ENCODE results near the gene SH3GL2. TPM values are rescaled to one million over a fixed set of nuclear protein-coding genes. Genes with fewer than 3 reads are reported as not detected.
"Not testable (repeated sequence)": the region's sequence is repeated elsewhere in the genome, so short reads cannot be mapped to it uniquely, and the experiment has no call there.

The SH3GL2 gene
- total RNA-seq, 1 donor from 2014 or later: not detected

DNA sequence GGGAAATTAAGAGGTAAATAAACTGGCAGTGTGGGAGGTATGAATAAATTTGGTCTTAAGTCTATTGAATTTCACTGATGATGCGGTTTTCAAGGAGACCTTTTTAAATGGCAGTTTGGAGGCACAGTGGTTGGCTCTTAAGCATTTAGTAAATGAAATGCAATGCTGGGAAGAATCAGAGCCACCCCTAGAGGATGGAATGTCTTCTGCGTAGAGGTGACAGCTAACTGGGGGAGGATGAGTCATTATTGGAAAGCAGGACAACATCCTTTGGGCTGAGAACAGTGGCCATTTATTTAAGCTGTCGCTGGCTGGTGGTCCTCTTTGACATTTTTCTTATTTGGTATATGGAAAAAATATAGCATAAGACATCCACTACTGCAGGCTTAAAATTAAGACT is 163.2 kb downstream of the SH3GL2 start:
- DNase-seq (ENCODE audit: extremely low read depth, low read depth, low spot score): no peak

- no peak for DNase-seq (ENCODE audit: extremely low read depth, low read depth, low spot score)
Measured at GRCh38 chr9:17744786-17745185, 165.9 kb downstream of the SH3GL2 start.

DNA sequence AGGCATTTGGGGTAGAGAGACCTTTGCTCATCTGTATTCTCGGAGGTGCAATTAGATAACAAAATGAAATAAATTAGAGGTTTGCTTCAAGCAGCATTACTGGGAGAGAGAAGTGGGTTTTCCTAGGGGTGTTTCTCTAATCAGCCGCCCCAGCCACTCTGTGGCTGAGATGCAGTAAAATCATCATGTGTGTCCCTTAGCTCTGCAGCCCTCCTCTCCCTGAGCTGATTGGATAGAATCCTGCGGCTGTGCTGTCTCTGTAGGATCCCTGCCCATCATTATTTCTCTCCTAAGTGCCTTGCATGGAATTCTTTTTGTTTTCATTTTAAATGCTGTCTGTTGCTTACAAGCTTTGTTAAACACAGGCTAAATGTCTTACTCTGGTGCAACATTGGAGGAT is 171.4 kb downstream of the SH3GL2 start:
- DNase-seq (ENCODE audit: extremely low read depth, low read depth, low spot score): no peak

GRCh38 chr9:17751486-17751885 is 172.6 kb downstream of the SH3GL2 start:
- DNase-seq (ENCODE audit: extremely low read depth, low read depth, low spot score): no peak

DNA sequence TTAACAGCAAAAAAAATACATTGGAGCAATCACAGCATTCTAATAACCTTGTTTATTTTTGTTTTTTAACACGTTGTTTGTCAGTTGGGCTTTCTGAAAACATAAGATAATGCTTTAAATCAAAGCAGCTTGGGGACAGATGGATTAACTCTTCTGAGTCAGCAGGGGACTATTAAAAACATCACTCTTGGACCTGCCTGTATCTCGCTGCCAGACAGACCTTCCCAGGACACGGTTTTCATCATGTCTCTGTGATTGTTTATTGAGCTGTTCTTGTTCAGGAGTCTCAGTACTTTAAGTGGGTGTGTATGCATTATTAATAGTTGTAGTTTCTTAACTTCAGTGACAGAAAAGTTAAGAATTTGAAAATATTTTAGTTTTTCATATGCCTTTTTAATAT is 173.2 kb downstream of the SH3GL2 start:
- no peak for DNase-seq (ENCODE audit: extremely low read depth, low read depth, low spot score)

GRCh38 chr9:17757816-17758215 is 178.9 kb downstream of the SH3GL2 start:
- no peak for DNase-seq (ENCODE audit: extremely low read depth, low read depth, low spot score)

GRCh38 chr9:17760250-17760649 is 181.4 kb downstream of the SH3GL2 start:
- DNase-seq (ENCODE audit: extremely low read depth, low read depth, low spot score): no peak

DNA sequence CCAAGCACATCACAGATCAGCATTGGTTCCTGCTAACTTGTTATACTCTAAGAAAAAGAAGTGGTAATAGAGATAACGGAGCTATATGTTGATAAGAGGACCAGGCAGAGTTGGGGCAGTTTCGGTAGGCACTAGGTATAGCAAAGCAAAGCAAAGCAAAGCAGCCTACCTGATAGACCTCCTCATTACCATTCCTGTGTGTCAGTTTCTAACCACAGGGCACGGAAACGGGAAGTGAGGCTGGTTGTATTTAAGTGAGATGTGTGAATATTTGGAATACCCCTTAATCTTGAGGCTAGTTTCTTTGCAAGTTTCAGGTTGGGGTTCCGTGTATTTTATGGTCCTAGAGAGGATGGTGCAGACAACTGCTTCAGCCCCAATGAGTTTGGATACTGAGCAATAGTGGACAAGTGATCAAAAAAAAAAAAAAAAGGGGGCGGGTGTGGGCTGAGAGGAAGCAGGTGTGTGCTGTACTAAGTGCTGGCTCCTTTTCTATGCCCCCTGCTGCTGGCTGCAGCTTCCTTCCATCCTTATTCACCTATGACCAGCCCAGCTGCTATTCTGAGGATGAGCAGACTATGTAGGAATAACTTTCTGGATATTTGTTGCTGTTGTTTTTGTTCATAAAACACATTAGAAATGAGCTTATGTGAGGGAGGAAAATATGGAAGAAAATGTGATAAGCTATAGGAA is 183.3 kb downstream of the SH3GL2 start:
- DNase-seq (ENCODE audit: extremely low read depth, low read depth, low spot score): no peak

- no peak for DNase-seq (ENCODE audit: extremely low read depth, low read depth, low spot score)
Measured at GRCh38 chr9:17764306-17764705, 185.4 kb downstream of the SH3GL2 start.

GRCh38 chr9:17765131-17765530 is 186.3 kb downstream of the SH3GL2 start:
- not testable (repeated sequence) for DNase-seq (ENCODE audit: extremely low read depth, low read depth, low spot score)

DNA sequence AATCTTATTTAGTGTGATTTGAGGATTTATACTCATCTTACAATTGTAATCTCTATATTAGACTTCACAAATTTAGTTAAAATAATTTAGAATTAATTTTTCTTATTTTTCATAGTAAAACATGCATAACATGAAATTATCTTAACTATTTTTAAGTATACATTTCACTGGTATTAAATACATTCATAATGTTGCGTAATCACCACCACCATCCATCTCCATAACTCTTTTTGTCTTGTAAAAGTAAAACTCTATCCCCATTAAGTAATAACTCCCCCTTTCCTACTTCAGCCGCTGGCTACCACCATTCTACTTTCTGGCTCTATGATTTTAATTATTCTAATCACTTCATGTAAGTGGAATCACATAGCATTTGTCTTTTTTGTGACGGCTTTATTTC is 193.4 kb downstream of the SH3GL2 start:
- DNase-seq (ENCODE audit: extremely low read depth, low read depth, low spot score): no peak

DNA sequence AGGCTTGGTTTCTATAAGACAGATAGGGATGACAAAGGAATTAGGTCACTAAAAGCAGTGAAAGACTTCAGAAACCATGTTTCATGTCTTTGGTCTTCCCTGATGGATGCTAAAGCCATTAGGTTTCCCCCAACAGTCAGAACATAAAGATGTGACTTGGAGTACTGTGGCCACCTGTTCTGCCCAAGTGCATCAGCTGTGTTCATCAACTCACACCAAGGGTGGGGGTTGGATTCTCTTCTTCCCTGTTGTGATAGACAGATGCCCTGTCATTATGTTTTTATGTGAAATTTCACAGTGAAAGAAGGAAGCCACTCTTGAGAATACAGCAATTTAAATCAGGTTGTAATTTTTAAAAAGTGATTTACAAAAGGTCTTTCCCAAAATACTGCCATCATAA is 196.8 kb downstream of the SH3GL2 start:
- no peak for DNase-seq (ENCODE audit: extremely low read depth, low read depth, low spot score)

DNA sequence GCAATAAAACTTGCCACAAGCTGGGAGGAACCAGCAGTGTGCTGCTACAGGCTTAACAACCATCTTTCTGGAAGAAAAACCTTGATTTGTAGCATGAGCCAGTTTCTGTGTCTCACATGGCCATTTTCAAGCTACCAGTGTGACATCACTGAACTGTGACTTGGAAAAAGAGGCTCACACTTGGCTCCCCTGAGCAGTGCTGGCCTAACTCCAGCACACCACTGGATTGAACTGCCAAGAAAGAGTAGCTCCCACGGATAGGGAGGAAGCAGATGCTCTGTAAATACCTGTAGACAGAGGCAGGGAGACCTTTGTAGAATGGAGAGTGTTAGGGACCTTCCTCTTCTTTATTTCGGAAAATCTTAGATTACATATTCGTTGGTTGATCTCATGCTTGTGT is 197.9 kb downstream of the SH3GL2 start:
- DNase-seq (ENCODE audit: extremely low read depth, low read depth, low spot score): no peak

- no peak for DNase-seq (ENCODE audit: extremely low read depth, low read depth, low spot score)
Measured at GRCh38 chr9:17777465-17777864, 198.6 kb downstream of the SH3GL2 start.

DNA sequence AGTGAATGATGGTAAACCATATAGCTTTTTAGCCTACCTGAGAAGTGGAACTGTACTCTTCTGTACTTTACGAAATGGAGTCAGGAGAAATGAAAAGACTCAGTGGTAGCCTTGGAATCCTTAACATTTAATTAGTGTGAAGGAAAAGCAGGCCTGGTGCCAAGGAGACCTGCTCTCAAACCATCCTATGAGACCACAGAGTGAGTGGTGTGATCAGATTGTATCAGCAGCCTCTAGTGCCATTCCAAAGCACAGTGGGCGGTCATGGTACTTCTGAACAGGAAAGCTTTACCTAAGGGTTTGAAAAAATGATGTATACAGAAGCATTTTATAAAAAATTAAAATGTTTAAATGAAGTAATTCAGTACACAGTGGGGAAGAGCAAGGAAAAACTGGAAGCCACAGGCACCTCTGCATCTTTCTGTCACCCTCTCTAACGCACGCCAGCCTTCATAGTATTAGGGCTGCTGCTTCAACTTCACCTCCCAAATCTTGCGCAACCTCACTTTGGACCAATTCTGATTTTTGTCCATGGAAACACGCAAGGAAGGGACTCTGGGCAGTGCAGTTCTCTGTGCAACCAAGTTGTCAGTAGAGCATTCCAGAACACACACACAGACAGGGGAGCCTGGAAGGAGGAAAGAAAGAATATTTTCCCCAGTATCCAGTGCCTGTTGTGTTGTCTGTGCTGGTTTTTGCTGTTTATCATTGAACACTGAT is 203.7 kb downstream of the SH3GL2 start:
- DNase-seq (ENCODE audit: extremely low read depth, low read depth, low spot score): no peak

- no peak for DNase-seq (ENCODE audit: extremely low read depth, low read depth, low spot score)
Measured at GRCh38 chr9:17783227-17783626, 204.4 kb downstream of the SH3GL2 start.

GRCh38 chr9:17789316-17789715 is 210.4 kb downstream of the SH3GL2 start:
- no peak for DNase-seq (ENCODE audit: extremely low read depth, low read depth, low spot score)

DNA sequence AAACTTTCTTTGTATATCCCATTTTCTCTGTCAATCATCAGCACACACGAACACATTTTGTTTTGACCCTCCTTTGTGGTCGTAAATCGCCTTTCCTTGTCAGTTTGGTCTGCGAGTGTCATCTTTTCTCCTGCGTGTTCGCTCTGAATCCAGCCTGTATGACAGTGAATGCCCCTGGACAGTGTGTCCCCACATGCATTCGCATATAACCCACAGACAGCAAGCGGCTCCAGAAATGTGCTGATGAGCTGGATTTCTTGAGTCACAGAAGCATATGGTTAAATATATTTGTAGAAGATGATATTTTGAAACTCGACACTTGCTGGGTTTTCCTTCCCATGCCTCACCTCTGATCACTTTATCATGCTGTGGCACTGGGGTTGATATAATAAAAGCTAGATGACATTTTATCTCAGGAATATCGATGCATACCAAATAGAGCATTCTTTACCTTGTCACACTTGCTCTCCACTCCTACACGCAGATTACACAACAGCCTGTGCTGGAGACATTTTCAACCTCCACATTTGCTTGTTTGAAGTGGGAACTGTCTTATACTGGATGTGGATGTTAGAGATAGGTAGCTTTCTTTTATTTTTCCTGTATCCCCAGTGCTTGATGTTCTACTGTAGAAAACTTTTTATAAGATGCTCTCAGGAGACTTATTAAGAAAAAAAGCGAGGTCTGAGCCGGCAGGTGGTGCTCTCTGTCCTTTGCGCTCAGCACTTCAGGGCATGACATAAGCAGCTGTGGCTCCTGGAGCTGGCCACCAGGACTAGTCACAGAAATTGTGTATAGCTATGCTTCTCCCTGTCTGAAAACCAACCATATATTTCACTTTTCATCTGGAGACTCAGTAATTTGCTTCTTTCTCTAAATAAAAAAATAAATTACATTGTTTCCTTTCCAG is 215.1 kb downstream of the SH3GL2 start:
- no peak for DNase-seq (ENCODE audit: extremely low read depth, low read depth, low spot score)

DNA sequence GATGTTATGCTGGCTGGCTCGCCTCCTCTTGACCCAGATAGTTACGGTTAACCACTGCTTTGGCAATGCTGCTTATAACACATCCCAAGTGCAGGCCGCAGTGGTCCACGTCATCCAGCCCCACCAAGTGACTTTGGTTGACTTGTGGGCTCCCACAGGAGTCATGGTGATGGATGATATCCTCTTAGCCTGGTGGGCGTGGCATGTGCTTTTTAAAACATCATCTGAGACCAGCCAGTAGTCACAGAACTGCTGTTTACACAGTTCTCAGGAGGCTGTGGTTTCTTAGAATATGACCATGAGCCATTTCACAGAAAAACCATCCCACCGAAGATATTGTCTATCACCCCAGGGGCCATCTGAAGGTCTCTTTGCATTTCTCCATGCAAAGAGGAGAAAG is 216.9 kb downstream of the SH3GL2 start:
- DNase-seq (ENCODE audit: extremely low read depth, low read depth, low spot score): no peak

GRCh38 chr9:17799369-17799768 is 220.5 kb downstream of the SH3GL2 start:
- DNase-seq (ENCODE audit: extremely low read depth, low read depth, low spot score): no peak

- no peak for DNase-seq (ENCODE audit: extremely low read depth, low read depth, low spot score)
Measured at GRCh38 chr9:17800418-17800817, 221.6 kb downstream of the SH3GL2 start.

Measured in glomerular endothelial cell (primary cell).